HCT116 (cell line): ENCODE measurements around the gene CCDC183. TPM values are rescaled to one million over a fixed set of nuclear protein-coding genes. Genes with fewer than 3 reads are reported as not detected.
"Not testable (repeated sequence)": the region's sequence is repeated elsewhere in the genome, so short reads cannot be mapped to it uniquely, and the experiment has no call there.

Source experiments
- ATAC-seq: fragments of 200-7000 bp; cut with Tn5 transposase; 2 replicates; pipeline ENCODE4 v1.9.1; 2020; ENCODE audit warnings: mild to moderate bottlenecking, moderate library complexity
- BruUV-seq: library from RNA; stranded (reverse); fragments of 400-500 nt; replicated peaks from 2 replicates; lab custom pipeline; 2021; lab: Mats Ljungman, UMichigan
- CTCF ChIA-PET: fragments of 300-600 bp; sonication (Branson Sonifier 250); formaldehyde crosslinking; loops from one replicate; lab custom pipeline; 2021; ENCODE audit warnings: antibody characterized with exemption; lab: Charles Lee
- POLR2A ChIA-PET: fragments of 300-600, 350-600 bp; sonication (Branson Sonifier 250); formaldehyde crosslinking; loops from one replicate; lab custom pipeline; 2021; ENCODE audit warnings: antibody characterized with exemption; lab: Charles Lee
- RAD21 ChIA-PET, 2 experiments: fragments of 300-600 bp; sonication (Branson Sonifier 250); formaldehyde crosslinking; loops; one replicate each; lab custom pipeline; 2023; ENCODE audit warnings: low total read pairs in 2 of 2; ENCODE audit not compliant: uncharacterized antibody in 2 of 2, unreplicated experiment in 2 of 2, low non-redundant PET in 1 of 2; lab: Charles Lee
- DNase-seq: peaks from one replicate; pipeline ENCODE4 v3.0.0-alpha.2; 2010; ENCODE audit warnings: low read depth, low spot score
- H2AFZ ChIP-seq: fragments of 200-600 bp; shearing (Covaris generic), sonication (generic); 2 replicates; pipeline ENCODE4 v1.6.1; 2017; ENCODE audit warnings: low read depth, mixed run types, mixed read lengths, antibody characterized with exemption, low read length; ENCODE audit not compliant: poor library complexity, severe bottlenecking
- H3K27ac ChIP-seq: 2 replicates; pipeline ENCODE4 v1.5.1; 2012; ENCODE audit warnings: low read depth, low read length
- H3K27me3 ChIP-seq: fragments of 200-600 bp; sonication (generic); 2 replicates; pipeline ENCODE4 v1.6.1; 2016; ENCODE audit warnings: mixed run types, low read length, mixed read lengths; ENCODE audit not compliant: insufficient read depth
- H3K36me3 ChIP-seq, 2 experiments: fragments of 200-500 bp in 1 of 2; fragments of 200-600 bp in 1 of 2; sonication (Bioruptor generic) in 1 of 2; sonication (generic) in 1 of 2; 2 replicates each; pipeline versions ENCODE4 v1.5.1 to v1.6.1; 2014 to 2016; ENCODE audit warnings: low read length in 2 of 2, inconsistent platforms in 1 of 2, mixed read lengths in 1 of 2, mixed run types in 1 of 2; ENCODE audit not compliant: insufficient read depth in 2 of 2, control insufficient read depth in 1 of 2
- H3K4me1 ChIP-seq, 2 experiments: fragments of 200-600 bp in 1 of 2; sonication (generic) in 1 of 2; 2 replicates each; pipeline versions ENCODE4 v1.5.1 to v1.6.1; 2012 to 2017; ENCODE audit warnings: low read length in 2 of 2, inconsistent platforms in 1 of 2, mild to moderate bottlenecking in 1 of 2, mixed read lengths in 1 of 2, mixed run types in 1 of 2, moderate library complexity in 1 of 2; ENCODE audit not compliant: insufficient read depth in 2 of 2, control insufficient read depth in 1 of 2
- H3K4me2 ChIP-seq: fragments of 200-600 bp; sonication (generic); 2 replicates; pipeline ENCODE4 v1.6.1; 2017; ENCODE audit warnings: mixed run types, low read length, mixed read lengths
- H3K4me3 ChIP-seq, 2 experiments: fragments of 200-600 bp in 1 of 2; sonication (generic) in 1 of 2; replicated peaks in 1 of 2; 2 replicates each; pipeline ENCODE4 v1.5.1; 2011 to 2016; ENCODE audit warnings: low read length in 2 of 2, control low read depth in 1 of 2, low read depth in 1 of 2, mild to moderate bottlenecking in 1 of 2, mixed read lengths in 1 of 2, mixed run types in 1 of 2
- H3K79me2 ChIP-seq: fragments of 200-600 bp; sonication (generic); 2 replicates; pipeline ENCODE4 v1.6.1; 2017; ENCODE audit warnings: mild to moderate bottlenecking, mixed run types, low read length, moderate library complexity, mixed read lengths; ENCODE audit not compliant: insufficient read depth
- H3K9ac ChIP-seq: fragments of 200-600 bp; sonication (generic); 2 replicates; pipeline ENCODE4 v1.6.1; 2016; ENCODE audit warnings: low read length, mixed read lengths
- H3K9me2 ChIP-seq: fragments of 200-600 bp; sonication (generic), shearing (Covaris generic); 2 replicates; pipeline ENCODE4 v1.6.1; 2017; ENCODE audit warnings: mixed run types, mild to moderate bottlenecking, moderate library complexity; ENCODE audit not compliant: insufficient read depth
- H3K9me3 ChIP-seq, 2 experiments: fragments of 200-500 bp in 1 of 2; fragments of 200-600 bp in 1 of 2; sonication (Bioruptor generic) in 1 of 2; sonication (generic) in 1 of 2; 2 replicates each; pipeline ENCODE4 v1.6.1; 2014 to 2017; ENCODE audit warnings: low read length in 2 of 2, mixed read lengths in 2 of 2, inconsistent platforms in 1 of 2, low read depth in 1 of 2, mild to moderate bottlenecking in 1 of 2, mixed run types in 1 of 2, moderate library complexity in 1 of 2; ENCODE audit not compliant: control insufficient read depth in 1 of 2, insufficient read depth in 1 of 2
- H4K20me1 ChIP-seq: fragments of 200-600 bp; sonication (generic), shearing (Covaris generic); 2 replicates; pipeline ENCODE4 v1.6.1; 2017; ENCODE audit warnings: mixed run types, mild to moderate bottlenecking, moderate library complexity; ENCODE audit not compliant: insufficient read depth
- FOSL1 ChIP-seq: IDR thresholded peaks from 2 replicates; pipeline ENCODE4 v1.6.1; 2012; ENCODE audit warnings: low read depth
- POLR2A ChIP-seq: IDR thresholded peaks from 2 replicates; pipeline ENCODE4 v1.7.0; 2011; ENCODE audit warnings: borderline replicate concordance; ENCODE audit not compliant: insufficient read depth, insufficient read length; ENCODE audit errors: extremely low read depth
- intact Hi-C: fragments of 100-400 bp; cut with micrococcal nuclease; formaldehyde crosslinking; loops from 2 replicates; pipeline ENCODE4 v1.10.0; 2022
- total RNA-seq: library from RNA; stranded (reverse); gene quantifications from one replicate; pipeline ENCODE4 v1.2.1, GENCODE V29; 2021; ENCODE audit not compliant: unreplicated experiment
- TF ChIP-seq, protein P1 (sequence below): IDR thresholded peaks from 2 replicates; pipeline ENCODE4 v1.6.1; 2012

The CCDC183 gene
- total RNA-seq, 1 experiment from 2014 or later, result 2.8 TPM

DNA sequence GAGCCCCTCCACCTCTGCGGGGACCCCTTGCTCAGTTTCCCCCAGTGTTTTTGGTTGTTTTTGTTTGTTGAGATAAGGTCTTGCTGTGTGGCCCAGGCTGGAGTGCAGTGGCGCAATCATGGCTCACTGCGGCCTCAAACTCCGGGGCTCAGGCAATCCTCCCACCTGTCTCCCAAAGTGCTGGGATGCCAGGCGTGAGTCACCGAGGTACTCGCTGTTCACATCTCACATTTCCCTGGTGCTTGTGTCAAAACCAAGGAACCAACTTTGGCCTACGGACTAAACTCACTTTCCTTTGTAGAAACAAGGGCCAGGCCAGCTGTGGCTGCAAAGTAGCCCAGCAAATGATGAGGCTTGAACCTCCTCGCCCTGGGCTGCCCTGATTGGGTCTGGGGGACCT lies 36.4 kb downstream of the CCDC183 start:
- Histone ChIP-seq H3K36me3 (peaks cover 3 to 13% of the 10 kb centered on the region in 2 experiments), H3K27me3 (no peaks in the 10 kb centered on the region), H3K9ac (no peak overlapping the region), H3K4me2 (no peak overlapping the region), H2AFZ (no peak overlapping the region), H3K79me2 (no peaks in the 10 kb centered on the region), H3K4me1 (no peaks in the 10 kb centered on the region), H3K27ac (no peak overlapping the region), H3K9me2 (no peaks in the 10 kb centered on the region), H4K20me1 (no peaks in the 10 kb centered on the region), H3K4me3 (no peak overlapping the region), H3K9me3 (no peaks in the 10 kb centered on the region)
- TF ChIP-seq POLR2A, result no peak
- TF ChIP-seq, protein P1, sequence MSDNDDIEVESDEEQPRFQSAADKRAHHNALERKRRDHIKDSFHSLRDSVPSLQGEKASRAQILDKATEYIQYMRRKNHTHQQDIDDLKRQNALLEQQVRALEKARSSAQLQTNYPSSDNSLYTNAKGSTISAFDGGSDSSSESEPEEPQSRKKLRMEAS, result no peak
- no peak for TF ChIP-seq FOSL1
- no TSS peak for BruUV-seq
- ChIA-PET CTCF (interaction anchor here (0.6 kb wide), 1 partner anchor 13 kb away, joined by 3 read pairs; no protein-coding TSS in a partner anchor), RAD21 (no interaction called here), POLR2A (no interaction called here)
- ATAC-seq (no peak), DNase-seq (no peak)
- intact Hi-C loops, result no loop called here

DNA sequence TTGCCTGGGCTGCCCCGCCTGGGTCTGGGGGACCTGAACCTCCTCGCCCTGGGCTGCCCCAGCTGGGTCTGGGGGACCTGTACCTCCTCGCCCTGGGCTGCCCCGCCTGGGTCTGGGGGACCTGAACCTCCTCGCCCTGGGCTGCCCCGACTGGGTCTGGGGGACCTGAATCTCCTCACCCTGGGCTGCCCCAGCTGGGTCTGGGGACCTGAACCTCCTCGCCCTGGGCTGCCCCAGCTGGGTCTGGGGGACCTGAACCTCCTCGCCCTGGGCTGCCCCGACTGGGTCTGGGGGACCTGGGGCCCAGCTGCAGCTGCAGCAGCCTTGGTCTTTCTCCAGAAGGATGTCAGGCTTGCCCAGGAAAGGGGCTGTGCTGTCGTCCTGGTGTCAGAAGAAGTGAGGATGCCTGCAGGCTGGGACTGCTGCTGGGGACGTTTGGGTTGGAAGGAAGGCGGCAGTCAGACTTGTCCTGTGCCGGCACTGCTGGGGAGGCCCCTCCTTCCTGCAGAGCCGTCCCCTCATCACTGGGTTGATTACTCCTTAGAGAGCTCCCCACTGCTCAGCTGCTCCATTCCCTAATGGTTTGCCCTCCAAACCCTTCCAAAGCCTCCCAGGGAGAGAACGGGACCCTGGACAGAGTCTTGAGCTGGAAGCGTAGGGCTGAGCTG lies 37.4 kb downstream of the CCDC183 start:
- H3K36me3 ChIP-seq, result peaks cover 3 to 13% of the 10 kb centered on the region in 2 experiments
- H3K4me3 ChIP-seq, CTCF ChIA-PET, BruUV-seq, H3K9me2 ChIP-seq, H2AFZ ChIP-seq, POLR2A ChIA-PET, H3K27ac ChIP-seq, intact Hi-C loops, H3K79me2 ChIP-seq, H3K9ac ChIP-seq, H4K20me1 ChIP-seq, H3K27me3 ChIP-seq, ATAC-seq, RAD21 ChIA-PET, H3K4me2 ChIP-seq, DNase-seq, H3K4me1 ChIP-seq, H3K9me3 ChIP-seq: not testable (repeated sequence)
